GM12891 (cell line): ENCODE results near the gene PBLD.
"Not testable (repeated sequence)": the region's sequence is repeated elsewhere in the genome, so short reads cannot be mapped to it uniquely, and the experiment has no call there.

Experiments used
- DNase-seq: peaks from one replicate; pipeline ENCODE4 v3.0.0; 2011; ENCODE audit warnings: low spot score; ENCODE audit not compliant: insufficient read length
- FAIRE-seq: peaks from 2 replicates; lab custom pipeline; 2011; peaks lifted over from hg19 to GRCh38; lab: Jason Lieb, UNC
- PAX5 ChIP-seq: IDR thresholded peaks from 2 replicates; pipeline ENCODE4 v1.6.1; 2011; ENCODE audit warnings: low read length, moderate library complexity, mild to moderate bottlenecking; ENCODE audit not compliant: insufficient read depth, severe bottlenecking
- POLR2A ChIP-seq: IDR thresholded peaks from 2 replicates; pipeline ENCODE4 v1.6.1; 2011; ENCODE audit warnings: low read depth, low read length, control low read depth
- POLR2AphosphoS5 ChIP-seq: IDR thresholded peaks from 2 replicates; pipeline ENCODE4 v1.6.1; 2011; ENCODE audit warnings: low read depth, low read length, control low read depth
- POU2F2 ChIP-seq: IDR thresholded peaks from 2 replicates; pipeline ENCODE4 v1.6.1; 2011; ENCODE audit warnings: low read depth, mild to moderate bottlenecking, control low read depth, low read length, moderate library complexity
- SPI1 ChIP-seq: IDR thresholded peaks from 2 replicates; pipeline ENCODE4 v1.6.1; 2011; ENCODE audit warnings: low read depth, low read length, control low read depth
- TAF1 ChIP-seq: IDR thresholded peaks from 2 replicates; pipeline ENCODE4 v1.6.1; 2011; ENCODE audit warnings: low read depth, low read length, control low read depth

Gene PBLD

GRCh38 chr10:68284062-68285001 is 48.4 kb downstream of the PBLD start:
- TF ChIP-seq PAX5 = no peak
- no peak for TF ChIP-seq POU2F2
- TF ChIP-seq SPI1 = no peak
- TF ChIP-seq TAF1 = no peak
- TF ChIP-seq POLR2A = no peak
- DNase-seq (no peak), FAIRE-seq (no peak)

DNA sequence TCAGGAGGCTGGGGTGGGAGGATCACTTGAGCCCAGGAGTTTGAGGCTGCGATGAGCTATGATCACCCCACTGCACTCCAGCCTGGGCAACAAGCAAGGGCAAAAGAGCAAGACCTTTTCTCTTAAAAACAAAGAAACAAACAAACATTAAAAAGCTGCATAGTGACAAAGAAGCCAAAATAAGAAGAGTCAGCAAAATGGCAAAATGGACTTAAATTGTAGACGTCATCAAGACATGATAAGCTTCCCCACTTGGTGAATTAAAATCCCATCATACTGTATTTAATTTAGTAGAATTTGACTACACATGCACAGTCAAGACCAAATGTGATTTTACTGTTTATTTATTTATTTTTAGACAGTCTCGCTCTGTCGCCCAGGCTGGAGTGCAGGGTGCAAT is 52.0 kb downstream of the PBLD start:
- no peak for FAIRE-seq
- no peak for DNase-seq
- TF ChIP-seq POU2F2 (no peak), TAF1 (no peak), PAX5 (no peak), POLR2AphosphoS5 (no peak), SPI1 (no peak), POLR2A (no peak)

DNA sequence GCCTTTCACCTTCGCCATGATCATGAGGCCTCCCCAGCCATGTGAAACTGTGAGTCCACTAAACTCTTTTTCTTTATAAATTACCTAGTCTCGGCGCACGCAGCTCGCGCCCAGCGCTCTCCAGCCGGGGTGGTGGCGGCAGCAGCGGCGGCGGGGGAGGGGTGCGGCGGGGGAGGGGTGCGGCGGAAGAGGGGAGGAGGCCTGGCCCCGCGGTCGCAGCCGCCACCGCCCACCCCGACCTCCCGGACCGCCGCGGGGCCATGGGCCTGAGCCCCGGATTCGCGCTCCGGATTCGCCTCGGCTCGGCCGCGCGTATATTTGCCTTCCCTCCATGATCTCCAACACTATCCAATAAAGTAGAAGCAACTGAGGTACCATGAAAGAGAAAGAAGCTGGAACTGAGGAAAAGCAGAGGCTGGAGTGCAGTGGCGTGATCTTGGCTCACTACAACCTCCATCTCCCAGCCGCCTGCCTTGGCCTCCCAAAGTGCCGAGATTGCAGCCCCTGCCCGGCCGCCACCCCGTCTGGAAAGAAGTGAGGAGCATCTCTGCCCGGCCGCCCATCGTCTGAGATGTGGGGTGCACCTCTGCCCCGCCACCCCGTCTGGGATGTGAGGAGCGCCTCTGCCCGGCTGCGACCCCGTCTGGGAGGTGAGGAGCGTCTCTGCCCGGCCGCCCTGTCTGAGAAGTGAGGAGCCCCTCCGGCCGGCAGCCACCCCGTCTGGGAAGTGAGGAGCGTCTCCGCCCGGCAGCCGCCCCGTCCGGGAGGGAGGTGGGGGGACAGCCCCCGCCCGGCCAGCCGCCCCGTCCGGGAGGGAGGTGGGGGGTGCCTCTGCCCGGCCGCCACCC is 53.6 kb downstream of the PBLD start:
- DNase-seq = not testable (repeated sequence)

DNA sequence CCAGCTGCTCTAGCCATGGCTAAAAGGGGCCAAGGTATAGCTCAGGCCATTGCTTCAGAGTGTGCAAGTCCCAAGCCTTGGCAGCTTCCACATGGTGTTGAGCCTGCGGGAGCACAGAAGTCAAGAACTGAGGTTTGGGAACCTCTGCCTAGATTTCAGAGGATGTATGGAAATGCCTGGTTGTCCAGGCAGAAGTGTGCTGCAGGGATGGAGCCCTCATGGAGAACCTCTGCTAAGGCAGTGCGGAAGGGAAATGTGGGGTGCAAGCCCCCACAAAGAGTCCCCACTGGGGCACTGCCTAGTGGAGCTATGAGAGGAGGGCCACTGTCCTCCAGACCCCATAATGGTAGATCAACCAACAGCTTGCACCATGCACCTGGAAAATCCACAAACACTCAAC is 54.9 kb downstream of the PBLD start:
- not testable (repeated sequence) for DNase-seq, FAIRE-seq

More for the DNA sequence above, 53.6 kb downstream of the PBLD start:
- not testable (repeated sequence) for FAIRE-seq

DNA sequence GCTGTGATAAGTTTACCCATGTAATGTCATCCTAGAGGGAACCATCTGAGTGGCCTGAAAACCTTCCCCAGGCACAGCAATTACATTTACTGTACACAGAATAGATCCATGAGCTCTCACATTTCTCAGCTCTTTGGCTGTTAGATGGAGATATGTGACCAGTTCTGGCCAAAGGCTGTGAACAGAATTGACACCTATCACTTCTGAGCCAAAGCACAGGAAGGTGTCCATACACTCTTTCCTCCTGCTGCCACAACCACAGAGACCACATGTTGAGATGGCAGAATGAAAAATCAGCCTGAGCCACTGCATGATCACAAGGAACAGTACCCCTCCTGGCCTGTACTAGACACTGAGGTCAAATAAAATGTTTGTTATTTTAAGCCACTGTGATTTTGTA is 56.5 kb downstream of the PBLD start:
- DNase-seq (no peak), FAIRE-seq (no peak)
- TF ChIP-seq SPI1 = no peak
- no peak for TF ChIP-seq TAF1
- no peak for TF ChIP-seq PAX5
- TF ChIP-seq POU2F2 = no peak
- TF ChIP-seq POLR2A = no peak
- TF ChIP-seq POLR2AphosphoS5 = no peak

DNA sequence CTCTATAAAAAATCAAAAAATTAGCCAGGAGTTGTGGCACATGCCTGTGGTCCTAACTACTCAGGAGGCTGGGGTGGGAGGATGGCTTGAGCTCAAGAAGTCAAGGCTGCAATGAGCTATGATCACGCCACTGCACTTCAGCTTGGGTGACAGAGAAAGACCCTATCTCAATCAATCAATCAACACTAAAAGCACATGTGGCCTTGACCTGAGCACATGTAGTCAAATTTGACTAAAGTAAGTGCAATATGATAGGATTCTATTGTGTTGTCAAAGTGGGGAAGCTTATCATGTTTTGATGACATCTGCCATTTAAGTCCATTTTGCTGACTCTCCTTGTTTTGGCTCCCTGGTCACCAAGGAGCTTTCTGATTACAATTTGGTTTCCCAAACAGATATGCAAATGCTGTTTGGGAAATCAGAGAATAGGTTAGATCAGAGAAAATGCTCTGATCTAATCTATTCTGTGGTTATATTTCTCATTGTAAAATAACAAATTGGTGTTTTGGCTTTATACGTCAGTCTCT is 57.1 kb downstream of the PBLD start:
- TF ChIP-seq SPI1 (no peak), TAF1 (no peak), POU2F2 (no peak), POLR2A (no peak), PAX5 (no peak), POLR2AphosphoS5 (no peak)
- no peak for DNase-seq
- FAIRE-seq = no peak

GRCh38 chr10:68272833-68273232 is 59.9 kb downstream of the PBLD start:
- TF ChIP-seq PAX5 = no peak
- DNase-seq = no peak
- FAIRE-seq = no peak

DNA sequence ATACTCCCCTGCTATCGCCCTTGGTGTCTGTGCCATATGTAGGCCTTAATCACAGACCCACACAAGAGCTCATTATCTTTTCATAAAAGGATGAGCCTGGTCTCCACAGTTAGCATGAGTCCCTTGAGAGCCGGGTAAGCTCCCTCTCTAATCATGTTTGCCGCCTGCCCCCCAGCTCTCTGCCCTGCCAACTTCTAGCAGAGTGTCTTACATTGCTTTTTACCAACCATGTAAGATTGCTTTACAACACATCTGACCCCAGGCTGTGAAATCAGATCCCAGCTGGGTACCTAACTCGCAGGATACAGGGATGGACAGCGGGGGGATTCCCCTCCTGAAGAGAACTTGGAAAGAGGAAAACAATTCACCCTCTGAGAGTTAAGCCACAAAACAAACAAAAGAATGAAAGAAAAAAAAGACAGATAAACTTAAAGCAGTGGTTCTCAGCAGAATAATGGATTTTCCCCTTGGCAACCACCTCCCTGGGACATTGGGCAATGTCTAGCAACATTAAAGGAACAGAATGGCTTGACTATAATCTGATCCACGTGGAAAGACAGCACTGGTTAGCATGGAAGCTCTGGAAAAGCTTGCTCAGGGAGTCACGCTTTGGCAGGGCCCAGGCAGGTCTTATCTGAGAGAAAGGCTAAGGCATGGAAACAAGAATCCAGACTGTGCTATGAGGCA is 61.4 kb downstream of the PBLD start:
- no peak for TF ChIP-seq POLR2AphosphoS5
- no peak for TF ChIP-seq POLR2A
- DNase-seq = no peak
- no peak for FAIRE-seq

GRCh38 chr10:68269562-68270290 is 63.0 kb downstream of the PBLD start:
- FAIRE-seq = no peak
- TF ChIP-seq TAF1 (no peak), POLR2A (no peak), POLR2AphosphoS5 (no peak), SPI1 (no peak), PAX5 (no peak), POU2F2 (no peak)
- no peak for DNase-seq
